H9 (cell line): ENCODE measurements around the gene HTRA3. TPM values are rescaled to one million over a fixed set of nuclear protein-coding genes. Genes with fewer than 3 reads are reported as not detected.

Experiments used
- DNase-seq: peaks from one replicate; pipeline ENCODE4 v3.0.0-alpha.2; 2017
- H2AFZ ChIP-seq: one replicate; pipeline ENCODE4 v1.6.1; 2013; ENCODE audit warnings: mild to moderate bottlenecking, low read length, control low read depth, moderate library complexity
- H2AK5ac ChIP-seq: 2 replicates; pipeline ENCODE4 v1.6.1; 2013; ENCODE audit warnings: low read length, control low read depth, mixed read lengths; ENCODE audit not compliant: insufficient read length
- H2BK120ac ChIP-seq: one replicate; pipeline ENCODE4 v1.6.1; 2013; ENCODE audit warnings: low read depth, mild to moderate bottlenecking, low read length, control low read depth, inconsistent platforms; ENCODE audit not compliant: poor library complexity, severe bottlenecking
- H2BK12ac ChIP-seq: 2 replicates; pipeline ENCODE4 v1.6.1; 2013; ENCODE audit warnings: low read length, control low read depth, mixed read lengths, low read depth; ENCODE audit not compliant: insufficient read length
- H2BK15ac ChIP-seq: 2 replicates; pipeline ENCODE4 v1.6.1; 2013; ENCODE audit warnings: low read depth, low read length, control low read depth
- H2BK20ac ChIP-seq: one replicate; pipeline ENCODE4 v1.6.1; 2013; ENCODE audit warnings: low read depth, mild to moderate bottlenecking, low read length, control low read depth, inconsistent platforms; ENCODE audit not compliant: poor library complexity, severe bottlenecking
- H2BK5ac ChIP-seq: 2 replicates; pipeline ENCODE4 v1.6.1; 2013; ENCODE audit warnings: low read length, control low read depth, mixed read lengths; ENCODE audit not compliant: insufficient read length
- H3K14ac ChIP-seq: 2 replicates; pipeline ENCODE4 v1.6.1; 2013; ENCODE audit warnings: low read length, control low read depth; ENCODE audit not compliant: insufficient read depth
- H3K18ac ChIP-seq: 2 replicates; pipeline ENCODE4 v1.6.1; 2013; ENCODE audit warnings: low read depth, mild to moderate bottlenecking, mixed read lengths, low read length, control low read depth; ENCODE audit not compliant: insufficient read length
- H3K23ac ChIP-seq: 2 replicates; pipeline ENCODE4 v1.6.1; 2013; ENCODE audit warnings: low read length, control low read depth, mixed read lengths, low read depth; ENCODE audit not compliant: insufficient read length
- H3K23me2 ChIP-seq: 2 replicates; pipeline ENCODE4 v1.6.1; 2013; ENCODE audit warnings: low read depth, mild to moderate bottlenecking, mixed read lengths, low read length, control low read depth; ENCODE audit not compliant: insufficient read length, poor library complexity, severe bottlenecking
- H3K27ac ChIP-seq: 2 replicates; pipeline ENCODE4 v1.5.1; 2013; ENCODE audit warnings: low read length, control low read depth, mixed read lengths, low read depth; ENCODE audit not compliant: insufficient read length
- H3K27me3 ChIP-seq: 2 replicates; pipeline ENCODE4 v1.6.1; 2013; ENCODE audit warnings: low read length, control low read depth, inconsistent platforms; ENCODE audit not compliant: insufficient read depth
- H3K4ac ChIP-seq: 2 replicates; pipeline ENCODE4 v1.6.1; 2013; ENCODE audit warnings: low read depth, mild to moderate bottlenecking, control low read depth, inconsistent platforms, low read length, moderate library complexity
- H3K4me1 ChIP-seq: 2 replicates; pipeline ENCODE4 v1.6.1; 2013; ENCODE audit warnings: low read length, control low read depth, inconsistent platforms; ENCODE audit not compliant: insufficient read depth
- H3K4me2 ChIP-seq: 2 replicates; pipeline ENCODE4 v1.6.1; 2013; ENCODE audit warnings: low read length, control low read depth, mixed read lengths; ENCODE audit not compliant: insufficient read length, insufficient read depth
- H3K56ac ChIP-seq: 2 replicates; pipeline ENCODE4 v1.6.1; 2013; ENCODE audit warnings: low read depth, mild to moderate bottlenecking, mixed read lengths, low read length, control low read depth; ENCODE audit not compliant: insufficient read length
- H3K79me1 ChIP-seq: 2 replicates; pipeline ENCODE4 v1.6.1; 2013; ENCODE audit warnings: low read depth, mild to moderate bottlenecking, moderate library complexity, low read length, control low read depth, inconsistent platforms; ENCODE audit not compliant: insufficient read depth, poor library complexity, severe bottlenecking
- H3K79me2 ChIP-seq: 2 replicates; pipeline ENCODE4 v1.6.1; 2013; ENCODE audit warnings: low read length, control low read depth, inconsistent platforms; ENCODE audit not compliant: insufficient read depth
- H3K9ac ChIP-seq: 2 replicates; pipeline ENCODE4 v1.6.1; 2013; ENCODE audit warnings: low read length, control low read depth, mixed read lengths; ENCODE audit not compliant: insufficient read length; ENCODE audit errors: extremely low read depth
- H3K9me3 ChIP-seq: one replicate; pipeline ENCODE4 v1.6.1; 2013; ENCODE audit warnings: low read depth, low read length, inconsistent platforms; ENCODE audit not compliant: control insufficient read depth
- H3T11ph ChIP-seq: one replicate; pipeline ENCODE4 v1.6.1; 2013; ENCODE audit warnings: mild to moderate bottlenecking, low read length, control low read depth, inconsistent platforms
- H4K20me1 ChIP-seq: one replicate; pipeline ENCODE4 v1.6.1; 2013; ENCODE audit not compliant: control insufficient read depth, insufficient read length, insufficient read depth
- H4K5ac ChIP-seq: 2 replicates; pipeline ENCODE4 v1.6.1; 2013; ENCODE audit warnings: low read depth, mild to moderate bottlenecking, mixed read lengths, low read length, control low read depth; ENCODE audit not compliant: insufficient read length
- H4K8ac ChIP-seq: replicated peaks from 2 replicates; pipeline ENCODE4 v1.6.1; 2013; ENCODE audit warnings: low read length, control low read depth, mixed read lengths, low read depth; ENCODE audit not compliant: insufficient read length
- H4K91ac ChIP-seq: 2 replicates; pipeline ENCODE4 v1.6.1; 2013; ENCODE audit warnings: low read depth, mild to moderate bottlenecking, moderate library complexity, mixed read lengths, low read length, control low read depth; ENCODE audit not compliant: insufficient read length
- H3K27ac Mint-ChIP-seq, 3 experiments: 2 replicates in 2 of 3; 3 replicates in 1 of 3; pipeline ENCODE4 v1.8.0; 2020 to 2021; ENCODE audit warnings: mixed read lengths in 3 of 3, mild to moderate bottlenecking in 1 of 3, moderate library complexity in 1 of 3
- H3K27me3 Mint-ChIP-seq: 2 replicates; pipeline ENCODE4 v1.8.0; 2021; ENCODE audit warnings: low read depth, mild to moderate bottlenecking, moderate library complexity, mixed read lengths
- H3K36me3 Mint-ChIP-seq, 3 experiments: 2 replicates in 2 of 3; 3 replicates in 1 of 3; pipeline ENCODE4 v1.8.0; 2020 to 2021; ENCODE audit warnings: low read depth in 3 of 3, mixed read lengths in 3 of 3; ENCODE audit not compliant: insufficient read depth in 1 of 3
- H3K4me1 Mint-ChIP-seq, 2 experiments: 2 replicates each; pipeline ENCODE4 v1.8.0; 2020; ENCODE audit warnings: mixed read lengths in 2 of 2
- H3K4me3 Mint-ChIP-seq, 2 experiments: 2 replicates in 1 of 2; 3 replicates in 1 of 2; pipeline ENCODE4 v1.8.0; 2020 to 2021; ENCODE audit warnings: mild to moderate bottlenecking in 2 of 2, mixed read lengths in 2 of 2, moderate library complexity in 1 of 2
- H3K9me3 Mint-ChIP-seq, 2 experiments: 2 replicates in 1 of 2; 3 replicates in 1 of 2; pipeline ENCODE4 v1.8.0; 2020; ENCODE audit warnings: mild to moderate bottlenecking in 2 of 2, mixed read lengths in 2 of 2, moderate library complexity in 1 of 2
- CTCF ChIP-seq: fragments of 200-600 bp; sonication (generic); conservative IDR thresholded peaks from 3 replicates; pipeline ENCODE4 v1.8.0; 2021; ENCODE audit warnings: antibody characterized with exemption, mild to moderate bottlenecking
- WGBS: extraction: QIAGEN DNeasy Blood & Tissue Kit; methylation state at CpG from one replicate; pipeline ENCODE4 v1.1.7; 2013; ENCODE audit warnings: missing lambda C conversion rate, low lambda C conversion rate, mixed read lengths; ENCODE audit not compliant: insufficient read length; ENCODE audit errors: extremely low coverage; 5-methylcytosine and 5-hydroxymethylcytosine counted together
- total RNA-seq: library from RNA; stranded (reverse); gene quantifications from 2 replicates; pipeline ENCODE4 v1.2.1, GENCODE V29; 2021

Gene HTRA3
- total RNA-seq, 1 experiment from 2014 or later, result 3.0 TPM

GRCh38 chr4:8336412-8337075 is 67.0 kb downstream of the HTRA3 start:
- no peak overlapping the region for H3K18ac ChIP-seq
- no peak overlapping the region for H3K4ac ChIP-seq
- no peak overlapping the region for H2BK120ac ChIP-seq
- Mint-ChIP-seq H3K27ac (no peak overlapping the region), H3K4me1 (no peaks in the 10 kb centered on the region), H3K36me3 (peaks cover 0 to 4% (median 3%) of the 10 kb centered on the region in 3 experiments; a peak in 3 of 7 replicates), H3K4me3 (no peak overlapping the region), H3K27me3 (peaks cover 10% of the 10 kb centered on the region), H3K9me3 (peaks cover 11 to 12% of the 10 kb centered on the region in 2 experiments)
- no peak overlapping the region for H2BK15ac ChIP-seq
- H3K27ac ChIP-seq, result no peak overlapping the region
- no peak overlapping the region for H3K23ac ChIP-seq
- no peaks in the 10 kb centered on the region for H3K4me1 ChIP-seq
- H3T11ph ChIP-seq, result no peak overlapping the region
- no peak for TF ChIP-seq CTCF
- H2AK5ac ChIP-seq, result no peak overlapping the region
- H2BK20ac ChIP-seq, result no peak overlapping the region
- no peaks in the 10 kb centered on the region for H3K79me2 ChIP-seq
- no peak overlapping the region for H4K8ac ChIP-seq
- no peak overlapping the region for H3K14ac ChIP-seq
- no peak overlapping the region for H2AFZ ChIP-seq
- H3K9ac ChIP-seq, result no peak overlapping the region
- no CpG with 5 or more reads among the region's 7 CpGs for WGBS
- no peak overlapping the region for H4K91ac ChIP-seq
- DNase-seq, result no peak
- no peak overlapping the region for H2BK12ac ChIP-seq
- no peak overlapping the region for H3K4me2 ChIP-seq
- no peaks in the 10 kb centered on the region for H4K20me1 ChIP-seq
- H3K56ac ChIP-seq, result no peak overlapping the region
- H2BK5ac ChIP-seq, result no peak overlapping the region
- H3K27me3 ChIP-seq, result no peaks in the 10 kb centered on the region
- H3K79me1 ChIP-seq, result no peaks in the 10 kb centered on the region
- no peaks in the 10 kb centered on the region for H3K23me2 ChIP-seq
- no peak overlapping the region for H4K5ac ChIP-seq
- no peaks in the 10 kb centered on the region for H3K9me3 ChIP-seq
